ENCODE measurements around the gene NSD1. TPM values are rescaled to one million over a fixed set of nuclear protein-coding genes. Genes with fewer than 3 reads are reported as not detected.
A peak's percentile ranks its signal among the peaks of the same experiment; 100 is the strongest.

NSD1 gene
- total RNA-seq, 1 experiment from 2014 or later: 62.2 TPM

DNA sequence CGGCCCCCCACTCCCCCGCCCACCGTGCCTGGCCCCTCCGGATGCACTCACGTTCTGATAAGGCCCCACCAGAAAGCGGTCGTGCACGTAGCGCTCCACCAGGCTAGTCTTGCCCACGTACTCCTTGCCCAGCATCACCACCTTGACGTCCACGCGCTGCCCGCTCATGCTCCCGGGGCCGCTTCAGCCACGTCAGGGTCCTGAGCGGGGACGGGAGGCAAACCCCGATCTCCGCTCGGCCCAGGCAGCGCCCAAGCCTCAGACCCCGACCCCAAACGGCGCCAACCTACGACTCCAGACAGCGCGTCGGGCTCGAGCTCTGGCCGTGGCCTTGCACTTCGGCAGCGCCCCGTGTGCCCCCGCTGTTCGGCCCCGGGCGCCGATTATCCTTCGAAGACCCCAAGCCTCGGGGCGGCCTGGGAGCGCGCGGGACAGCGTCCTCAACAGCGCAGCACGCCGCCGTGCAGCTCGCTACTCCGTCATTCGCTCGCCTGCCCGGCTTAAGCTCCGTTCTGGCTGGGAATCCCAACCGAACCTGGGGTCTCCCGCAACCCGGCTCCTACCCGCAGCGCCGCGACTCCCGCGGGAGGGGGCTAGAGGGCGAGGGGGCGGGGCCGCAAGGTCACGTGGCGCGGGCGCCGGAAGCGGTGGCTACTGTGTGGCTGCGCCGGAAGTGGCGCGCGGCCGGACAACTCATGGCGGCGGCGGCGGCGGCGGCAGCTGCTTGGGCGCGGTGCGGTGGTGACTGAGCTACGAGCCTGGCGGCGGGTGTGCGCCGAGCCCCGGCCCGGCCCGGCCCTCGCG lies 169.8 kb downstream of the NSD1 start, which contains the start of the genes PRELID1 and RAB24:
TSS of gene PRELID1 (plus strand) at position 679 of the 804 bp plus-strand sequence. CDS start 187 bp downstream, outside the sequence.
TSS of gene RAB24 (minus strand) at position 599 of the 804 bp plus-strand sequence. CDS start at position 168, 431 bp downstream.
- POLR2A ChIA-PET (ENCODE audit: unreplicated experiment): no interaction called here
- DNase-seq: peak; percentile 61 to 91
- TF ChIP-seq, protein P1, sequence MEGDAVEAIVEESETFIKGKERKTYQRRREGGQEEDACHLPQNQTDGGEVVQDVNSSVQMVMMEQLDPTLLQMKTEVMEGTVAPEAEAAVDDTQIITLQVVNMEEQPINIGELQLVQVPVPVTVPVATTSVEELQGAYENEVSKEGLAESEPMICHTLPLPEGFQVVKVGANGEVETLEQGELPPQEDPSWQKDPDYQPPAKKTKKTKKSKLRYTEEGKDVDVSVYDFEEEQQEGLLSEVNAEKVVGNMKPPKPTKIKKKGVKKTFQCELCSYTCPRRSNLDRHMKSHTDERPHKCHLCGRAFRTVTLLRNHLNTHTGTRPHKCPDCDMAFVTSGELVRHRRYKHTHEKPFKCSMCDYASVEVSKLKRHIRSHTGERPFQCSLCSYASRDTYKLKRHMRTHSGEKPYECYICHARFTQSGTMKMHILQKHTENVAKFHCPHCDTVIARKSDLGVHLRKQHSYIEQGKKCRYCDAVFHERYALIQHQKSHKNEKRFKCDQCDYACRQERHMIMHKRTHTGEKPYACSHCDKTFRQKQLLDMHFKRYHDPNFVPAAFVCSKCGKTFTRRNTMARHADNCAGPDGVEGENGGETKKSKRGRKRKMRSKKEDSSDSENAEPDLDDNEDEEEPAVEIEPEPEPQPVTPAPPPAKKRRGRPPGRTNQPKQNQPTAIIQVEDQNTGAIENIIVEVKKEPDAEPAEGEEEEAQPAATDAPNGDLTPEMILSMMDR (conservative IDR thresholded peaks at IDR 0.05): no peak; the same call in 1 of the 2 replicates
- TF ChIP-seq EZH2 (IDR thresholded peaks at IDR 0.05; ENCODE audit: low read depth): no peak
- H4K20me1 ChIP-seq (ENCODE audit: insufficient read depth): peaks cover 30% of the 10 kb centered on the region
- H3K9me3 ChIP-seq (ENCODE audit: insufficient read depth, low read depth): no peaks in the 10 kb centered on the region
- peak within 1 kb of the TSS; percentile 97 for H3K4me2 ChIP-seq
- H2AFZ ChIP-seq: peak within 1 kb of the TSS; percentile 98
- BruUV-seq (replicated peaks): TSS peak; percentile 18
- peaks cover 40% of the 10 kb centered on the region for H3K4me1 ChIP-seq (replicated peaks; ENCODE audit: insufficient read depth)
- no peaks in the 10 kb centered on the region for H3K27me3 ChIP-seq (ENCODE audit: insufficient read depth, low read depth)
- no peaks in the 10 kb centered on the region for H3K9me2 ChIP-seq (ENCODE audit: insufficient read depth)
- intact Hi-C loops (cut with micrococcal nuclease; ENCODE audit: unreplicated experiment): loop anchor here (5.0 kb wide), 3 partner anchors 166 to 656 kb away; partner anchors contain the start of genes DDX41 and TSPAN17
- peak within 1 kb of the TSS; percentile 100 for H3K4me3 ChIP-seq
- H3K27ac ChIP-seq: peak within 1 kb of the TSS; percentile 39
- H3K79me2 ChIP-seq (ENCODE audit: low read depth): peaks cover 25% of the 10 kb centered on the region
- peaks cover 47% of the 10 kb centered on the region for H3F3A ChIP-seq (ENCODE audit: insufficient read depth, low read depth)
- peaks cover 3% of the 10 kb centered on the region; the same call in 1 of the 2 replicates for H3K36me3 ChIP-seq (ENCODE audit: low read depth)
- CTCF ChIA-PET: interaction anchor here (0.6 to 1.2 kb wide), 2 partner anchors 15 to 189 kb away, joined by 3 to 4 read pairs; no protein-coding TSS in a partner anchor

DNA sequence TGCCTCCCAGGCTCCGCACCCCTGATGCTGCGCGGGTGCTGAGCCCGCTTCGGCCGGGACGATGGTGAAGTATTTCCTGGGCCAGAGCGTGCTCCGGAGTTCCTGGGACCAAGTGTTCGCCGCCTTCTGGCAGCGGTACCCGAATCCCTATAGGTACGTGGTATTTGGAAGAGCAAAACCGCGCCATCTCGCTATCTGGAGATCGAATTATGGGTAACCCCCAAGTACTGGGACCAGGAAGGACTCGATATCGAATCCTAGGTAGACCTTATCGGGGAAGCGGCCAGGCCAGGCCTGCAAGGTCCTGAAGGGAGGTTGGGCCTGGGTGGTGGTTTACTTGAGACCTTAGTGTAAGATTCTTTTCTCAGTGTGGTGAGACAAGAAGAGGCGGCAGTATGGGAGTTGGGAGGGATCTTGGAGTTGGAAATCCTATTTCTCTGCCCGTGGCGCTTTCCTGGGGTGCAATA lies 170.4 kb downstream of the NSD1 start:
- TSS peak; percentile 56 for BruUV-seq (replicated peaks)
- Histone ChIP-seq H3F3A (ENCODE audit: insufficient read depth, low read depth) (peaks cover 47% of the 10 kb centered on the region), H3K79me2 (ENCODE audit: low read depth) (peaks cover 25% of the 10 kb centered on the region), H2AFZ (peak overlapping the region; percentile 85), H3K27me3 (ENCODE audit: insufficient read depth, low read depth) (no peaks in the 10 kb centered on the region), H3K9me3 (ENCODE audit: insufficient read depth, low read depth) (no peaks in the 10 kb centered on the region), H3K9me2 (ENCODE audit: insufficient read depth) (no peaks in the 10 kb centered on the region), H3K4me2 (peak overlapping the region; percentile 97), H3K27ac (peak overlapping the region; percentile 39), H3K4me3 (peak overlapping the region; percentile 100), H4K20me1 (ENCODE audit: insufficient read depth) (peaks cover 25% of the 10 kb centered on the region), H3K4me1 (replicated peaks; ENCODE audit: insufficient read depth) (peaks cover 40% of the 10 kb centered on the region), H3K36me3 (ENCODE audit: low read depth) (peaks cover 3% of the 10 kb centered on the region; the same call in 1 of the 2 replicates)
- TF ChIP-seq EZH2 (IDR thresholded peaks at IDR 0.05; ENCODE audit: low read depth): no peak
- TF ChIP-seq, protein P1 (conservative IDR thresholded peaks at IDR 0.05): no peak
- no peak for DNase-seq
- CTCF ChIA-PET: interaction anchor here (0.6 to 1.2 kb wide), 2 partner anchors 14 to 189 kb away, joined by 3 to 4 read pairs; no protein-coding TSS in a partner anchor
- intact Hi-C loops (cut with micrococcal nuclease; ENCODE audit: unreplicated experiment): loop anchor here (5.0 kb wide), 3 partner anchors 167 to 657 kb away; partner anchors contain the start of genes DDX41 and TSPAN17
- POLR2A ChIA-PET (ENCODE audit: unreplicated experiment): no interaction called here
